GM21619 (cell line): ENCODE results near the gene TSPOAP1.

Experiments
- ATAC-seq: cut with Tn5 transposase; IDR thresholded peaks from one replicate; pipeline ENCODE4 v1.9.1; 2021; ENCODE audit not compliant: unreplicated experiment

Gene TSPOAP1

GRCh38 chr17:58265271-58265670 lies 63.3 kb downstream of the TSPOAP1 start:
- no peak for ATAC-seq

DNA sequence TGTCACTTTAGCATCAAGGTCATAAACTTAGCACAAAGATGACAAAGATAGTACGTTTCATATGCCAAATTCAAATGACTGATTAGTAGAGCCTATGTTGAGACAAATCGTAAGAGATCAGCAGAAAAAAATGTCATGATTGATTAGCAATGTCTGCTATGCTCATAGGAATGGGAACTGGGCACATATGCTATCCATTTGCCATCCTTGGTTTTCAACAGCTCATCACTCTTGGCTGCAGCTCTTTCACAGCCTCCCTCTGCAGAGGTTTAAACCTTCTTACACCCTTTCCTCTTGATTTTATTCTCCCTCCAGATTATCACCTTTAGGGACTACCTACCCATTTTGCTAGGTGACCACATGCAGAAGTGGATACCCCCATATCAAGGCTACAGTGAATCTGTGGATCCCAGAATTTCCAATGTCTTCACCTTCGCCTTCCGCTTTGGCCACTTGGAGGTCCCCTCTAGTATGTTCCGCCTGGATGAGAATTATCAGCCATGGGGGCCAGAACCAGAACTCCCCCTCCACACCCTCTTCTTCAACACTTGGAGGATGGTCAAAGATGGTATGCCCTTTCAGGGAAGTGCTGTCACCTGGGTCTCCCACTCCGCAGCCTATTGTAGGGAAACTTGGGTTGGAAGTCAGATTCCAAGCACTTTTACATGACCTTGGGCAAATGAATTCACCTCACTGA lies 64.0 kb downstream of the TSPOAP1 start:
- no peak for ATAC-seq

- no peak for ATAC-seq
These were observed 64.8 kb downstream of the TSPOAP1 start for GRCh38 chr17:58263773-58264172.

DNA sequence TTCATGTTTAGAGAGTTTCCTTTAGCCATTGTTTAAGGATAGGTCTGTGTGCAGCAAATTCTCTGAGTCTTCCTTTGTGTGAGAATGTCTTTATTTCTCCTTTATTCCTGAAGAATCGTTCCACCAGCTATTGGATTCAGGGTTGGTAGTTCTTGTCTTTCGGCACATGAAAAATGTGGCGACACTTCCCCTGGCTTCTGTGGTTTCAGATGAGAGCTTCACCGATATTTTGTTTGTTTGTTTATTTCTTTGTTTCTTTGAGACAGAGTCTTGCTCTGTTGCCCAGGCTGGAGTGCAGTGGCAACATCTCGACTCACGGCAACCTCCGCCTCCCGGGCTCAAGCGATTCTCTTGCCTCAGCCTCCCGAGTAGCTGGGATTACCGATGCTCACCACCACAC lies 66.4 kb downstream of the TSPOAP1 start:
- no peak for ATAC-seq

DNA sequence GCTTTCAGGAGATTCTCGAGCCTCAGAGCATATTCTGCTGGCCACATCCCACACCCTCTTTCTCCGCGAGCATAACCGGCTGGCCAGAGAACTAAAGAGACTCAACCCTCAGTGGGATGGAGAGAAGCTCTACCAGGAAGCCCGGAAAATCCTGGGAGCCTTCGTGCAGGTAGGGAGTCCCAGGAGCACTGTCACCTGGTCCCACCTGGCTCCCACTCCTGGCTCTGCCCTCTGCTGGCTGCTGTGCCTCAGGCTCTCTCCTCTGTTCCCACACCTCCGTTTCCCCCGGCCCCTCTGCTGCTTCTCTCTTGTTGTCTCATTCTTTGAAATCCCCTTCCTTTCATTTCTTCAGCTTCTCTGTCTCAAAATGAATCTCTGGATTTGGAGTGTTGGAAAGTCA lies 73.8 kb downstream of the TSPOAP1 start:
- no peak for ATAC-seq

GRCh38 chr17:58253082-58253481 lies 75.5 kb downstream of the TSPOAP1 start:
- no peak for ATAC-seq

DNA sequence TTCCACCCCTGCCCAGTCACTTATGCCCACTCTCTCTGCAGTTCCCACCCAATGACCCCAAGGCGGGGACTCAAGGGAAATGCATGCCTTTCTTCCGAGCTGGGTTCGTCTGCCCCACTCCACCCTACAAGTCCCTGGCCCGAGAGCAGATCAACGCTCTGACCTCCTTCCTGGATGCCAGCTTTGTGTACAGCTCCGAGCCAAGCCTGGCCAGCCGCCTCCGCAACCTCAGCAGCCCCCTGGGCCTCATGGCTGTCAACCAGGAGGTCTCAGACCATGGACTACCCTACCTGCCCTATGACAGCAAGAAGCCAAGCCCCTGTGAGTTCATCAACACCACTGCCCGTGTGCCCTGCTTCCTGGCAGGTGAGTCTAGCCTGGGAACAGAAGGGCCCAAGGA lies 76.5 kb downstream of the TSPOAP1 start:
- ATAC-seq, result no peak
